Neural progenitor cell (in vitro differentiated cells): Measurements from ENCODE around the gene NPEPL1.

ENCODE experiments used
- CTCF ChIP-seq: fragments of 200-600 bp; sonication (generic); IDR thresholded peaks from 2 replicates; pipeline ENCODE4 v1.5.1; 2017; ENCODE audit warnings: antibody characterized with exemption, mild to moderate bottlenecking
- EZH2 ChIP-seq: fragments of 200-600 bp; sonication (generic); IDR thresholded peaks from 2 replicates; pipeline ENCODE4 v1.6.1; 2017; ENCODE audit warnings: antibody characterized with exemption, mild to moderate bottlenecking, moderate library complexity
- EZH2phosphoT487 ChIP-seq: fragments of 200-600 bp; sonication (generic); IDR thresholded peaks from 2 replicates; pipeline ENCODE4 v1.6.1; 2017; ENCODE audit warnings: antibody characterized with exemption

DNA sequence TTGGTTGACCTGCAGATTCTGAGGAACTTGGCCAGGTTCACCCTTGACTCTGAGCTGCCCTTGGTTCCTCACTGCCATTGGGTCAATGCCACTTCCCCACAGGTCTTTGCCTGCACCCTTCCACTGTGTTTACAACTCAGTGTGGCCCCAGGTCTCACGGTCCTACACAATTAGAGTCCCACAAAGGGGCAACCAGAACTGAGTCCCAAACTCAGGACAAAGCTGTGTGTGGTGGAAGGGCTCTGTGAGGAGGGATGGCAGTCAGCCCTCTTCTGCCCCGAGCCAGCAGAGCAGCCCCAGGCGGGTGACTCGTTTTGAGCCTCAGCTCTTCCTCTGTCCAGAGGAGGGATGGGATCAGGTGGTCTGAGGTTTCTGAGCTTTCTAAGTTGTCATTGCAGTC lies 69.5 kb downstream of the NPEPL1 start:
- TF ChIP-seq EZH2phosphoT487 (no peak), CTCF (no peak), EZH2 (no peak)
